Activated CD4-positive, CD25-positive, alpha-beta regulatory T cell (primary cell): ENCODE measurements around the gene ALKAL2.

ENCODE experiments used
- DNase-seq, 4 experiments: peaks; one replicate each; lab custom pipeline; 2025; lab: John Stamatoyannopoulos, UW

Gene ALKAL2

DNA sequence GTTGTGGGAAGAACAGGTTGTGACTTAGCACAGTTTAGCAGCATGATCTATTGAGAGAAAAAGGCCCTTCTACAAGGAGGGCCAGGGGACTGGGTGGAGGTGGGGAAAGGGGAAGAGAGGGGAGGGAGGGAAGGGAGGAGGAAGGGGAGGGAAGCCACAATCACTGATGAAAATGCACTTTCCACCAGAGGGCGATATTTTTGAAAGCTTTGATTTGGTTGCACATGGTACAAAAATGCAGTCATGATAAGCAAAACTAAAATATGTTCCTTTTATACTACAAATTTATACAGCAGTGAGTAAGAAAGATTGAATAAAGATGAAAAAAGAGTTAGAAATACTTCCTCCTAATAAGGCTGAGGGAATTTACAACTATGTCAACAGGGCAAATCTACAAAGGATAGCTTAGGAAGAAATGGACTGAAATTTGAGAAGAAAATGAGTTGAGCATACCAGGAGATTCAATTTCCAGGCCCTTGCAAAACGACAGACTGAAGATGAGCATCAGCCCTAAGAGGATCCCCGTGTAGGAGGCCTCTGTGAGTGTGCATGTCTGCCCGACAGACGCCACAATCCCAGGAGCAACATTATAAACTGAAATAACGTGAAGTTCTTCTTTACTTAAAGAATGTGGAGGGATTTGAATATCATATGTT is 41.3 kb downstream of the ALKAL2 start:
- no peak for DNase-seq

DNA sequence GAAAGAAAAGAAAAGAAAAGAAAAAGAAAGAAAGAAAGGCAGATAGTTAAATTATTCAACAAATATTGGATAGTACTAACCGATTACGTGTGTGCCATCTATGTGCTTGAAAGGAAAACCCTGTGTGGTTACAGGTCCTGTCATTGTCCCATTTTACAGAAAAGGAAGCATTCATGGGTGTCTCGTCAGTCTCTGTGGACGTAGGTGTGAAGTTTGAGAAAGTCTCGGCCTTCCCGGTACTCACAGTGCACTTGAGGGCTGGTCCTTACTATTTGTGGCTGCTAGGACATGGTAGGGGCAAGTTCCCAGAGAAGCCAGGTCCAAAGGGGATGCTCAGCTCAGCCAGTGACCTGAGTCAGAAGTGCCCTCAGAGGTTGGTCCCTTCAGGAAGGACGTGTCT is 43.3 kb downstream of the ALKAL2 start:
- no peak for DNase-seq

DNA sequence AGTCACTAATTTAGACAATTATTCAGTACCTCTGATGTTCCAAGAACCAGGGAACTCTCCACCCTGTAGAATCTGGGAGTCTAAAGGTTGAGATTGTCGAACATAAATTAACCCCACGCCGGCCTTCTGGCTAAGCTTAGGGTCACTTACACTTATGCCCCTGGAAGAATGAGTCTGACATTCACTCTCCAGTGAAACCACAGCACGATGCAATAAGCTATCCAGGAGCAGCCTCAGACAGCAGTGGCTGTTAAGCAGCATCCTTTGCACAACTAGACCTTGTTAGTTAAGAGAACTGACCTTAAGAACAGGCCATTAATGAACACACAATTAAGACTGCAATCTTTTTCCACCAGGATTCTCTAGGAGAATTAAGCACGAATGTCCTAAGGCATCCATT is 49.0 kb downstream of the ALKAL2 start:
- no peak for DNase-seq

DNA sequence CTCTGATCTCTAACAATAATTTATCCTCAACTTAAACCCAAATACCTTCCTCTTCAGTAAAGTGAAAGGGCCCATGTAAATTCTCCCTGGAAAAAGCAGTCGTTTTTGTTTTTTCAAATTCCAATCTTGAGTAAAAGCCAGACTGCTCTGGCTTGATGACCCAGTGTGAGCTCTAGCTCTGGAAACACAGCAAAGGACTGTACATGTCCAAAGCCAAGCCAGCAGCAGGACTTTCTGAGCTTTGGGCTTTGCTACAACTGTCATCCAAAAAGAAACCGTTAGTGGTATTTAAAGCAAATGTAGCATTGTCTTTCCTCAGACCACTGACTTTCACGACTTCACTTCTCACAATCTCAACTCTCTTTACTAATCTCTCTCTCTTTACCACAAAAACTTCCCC is 49.5 kb downstream of the ALKAL2 start:
- no peak for DNase-seq

DNA sequence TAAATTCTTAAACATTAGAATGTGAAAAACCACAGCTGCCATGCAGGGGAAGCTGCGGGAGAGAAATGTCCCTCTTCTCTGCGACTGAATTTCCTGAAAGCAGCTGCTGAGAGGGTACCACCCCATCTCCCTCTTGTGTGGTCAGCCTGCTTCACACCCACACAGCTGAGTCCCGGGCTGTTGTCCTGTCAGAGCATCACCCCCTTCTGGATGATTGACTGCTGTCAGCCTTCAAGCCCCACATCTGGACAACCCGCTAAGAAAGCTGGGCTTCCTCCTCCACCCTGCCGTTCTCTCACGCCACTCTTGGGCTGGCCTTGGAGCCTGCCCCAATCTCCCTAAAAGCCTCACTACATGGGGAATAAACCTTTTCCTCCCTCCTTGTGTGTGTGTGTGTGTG is 50.0 kb downstream of the ALKAL2 start:
- DNase-seq = no peak

DNA sequence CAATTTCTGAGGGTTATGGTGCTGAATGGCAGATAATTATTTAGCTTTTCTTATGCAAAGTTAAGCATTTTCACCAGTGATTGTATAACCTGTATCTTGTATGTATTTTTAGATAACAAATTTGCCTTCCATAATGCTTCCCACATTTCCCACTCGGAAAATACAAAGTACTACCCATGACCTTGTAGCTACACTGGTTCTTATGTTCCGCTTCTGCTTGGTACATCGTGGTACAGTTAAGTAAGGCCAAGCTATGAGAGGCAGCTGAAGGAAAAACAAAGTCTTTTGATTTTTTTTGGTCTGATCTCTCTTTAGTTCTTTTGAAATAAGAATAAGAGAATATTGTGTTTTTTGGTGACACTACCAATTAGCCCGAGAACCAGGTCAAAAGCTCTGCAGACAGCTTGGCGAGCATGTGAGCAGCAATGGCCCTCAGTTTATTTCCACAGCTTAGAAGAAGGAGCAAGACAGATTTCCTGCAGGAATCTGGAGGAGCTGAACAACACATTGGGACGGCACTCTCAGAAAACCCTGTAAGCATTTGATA is 50.8 kb downstream of the ALKAL2 start:
- DNase-seq = no peak

DNA sequence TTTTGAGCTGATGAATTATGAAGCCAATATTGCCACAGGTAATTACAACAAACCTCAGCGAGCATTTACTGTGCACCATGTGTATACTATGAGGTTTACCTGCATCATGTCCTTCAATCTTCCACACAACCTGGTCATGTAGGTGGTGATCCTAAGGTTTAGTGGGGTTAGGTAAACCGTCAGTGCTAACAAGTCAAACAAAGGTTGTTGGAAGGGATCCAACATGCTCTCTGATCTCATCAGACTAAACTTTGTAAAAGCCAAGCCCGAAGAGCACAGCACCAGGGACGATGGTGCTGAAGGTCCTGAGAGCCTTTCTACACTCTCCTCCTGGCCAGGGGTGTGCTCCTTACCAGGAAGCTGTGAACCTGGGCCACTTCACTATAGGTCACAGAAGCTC is 53.5 kb downstream of the ALKAL2 start:
- no peak for DNase-seq

DNA sequence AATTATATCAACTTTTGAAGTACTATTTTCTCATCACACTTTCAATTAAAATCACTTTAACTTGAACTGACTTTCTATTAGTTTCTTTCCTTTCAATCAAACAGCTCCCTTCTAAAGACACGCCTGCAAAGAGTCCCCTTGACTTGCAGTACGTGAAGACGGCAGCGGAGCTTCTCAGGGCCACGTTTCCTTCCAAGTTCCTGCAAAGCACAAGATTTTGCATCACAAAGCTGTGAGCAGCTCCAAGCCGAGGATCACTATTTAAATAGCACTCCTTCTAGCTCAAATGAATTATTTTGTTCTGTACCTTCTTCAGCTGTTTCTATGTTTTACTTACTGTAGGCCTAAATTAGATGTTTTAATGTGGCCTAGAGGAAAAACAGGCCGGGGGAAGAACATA is 54.9 kb downstream of the ALKAL2 start:
- no peak for DNase-seq

DNA sequence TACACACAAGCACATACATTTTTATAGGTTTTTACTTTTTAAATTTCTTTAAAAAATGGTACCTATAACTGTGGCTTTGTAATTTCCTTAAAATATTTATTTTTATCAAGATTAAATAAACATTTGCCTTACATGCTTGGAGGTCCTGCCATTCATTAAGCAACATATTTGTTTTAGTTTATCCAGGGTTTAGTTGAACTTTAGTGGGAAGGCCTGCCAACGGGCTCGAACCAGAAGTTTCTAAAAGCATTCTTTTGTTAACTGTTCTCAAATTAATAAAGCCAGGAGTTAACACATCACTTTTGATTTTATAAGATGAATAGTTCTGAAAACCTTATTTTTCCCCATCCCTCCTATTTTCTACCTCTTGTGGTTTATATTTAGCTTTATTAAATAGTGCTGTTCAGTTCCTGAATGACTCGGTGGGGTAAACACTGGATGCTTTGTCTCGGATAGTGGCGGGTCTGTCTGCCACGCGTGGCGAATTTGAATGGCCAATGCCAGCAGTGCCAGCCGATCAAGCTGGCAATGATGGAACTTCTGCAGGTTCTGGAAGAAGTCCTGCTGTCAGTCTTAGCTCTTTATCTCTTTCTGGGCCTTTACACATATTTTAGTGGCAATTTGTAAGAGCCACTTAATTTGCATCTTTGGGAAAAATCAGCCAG is 56.2 kb downstream of the ALKAL2 start:
- no peak for DNase-seq
